ENCODE data around the gene CD19. TPM values are rescaled to one million over a fixed set of nuclear protein-coding genes. Genes with fewer than 3 reads are reported as not detected.

Gene CD19
- total RNA-seq, 1 donor from 2014 or later: not detected

DNA sequence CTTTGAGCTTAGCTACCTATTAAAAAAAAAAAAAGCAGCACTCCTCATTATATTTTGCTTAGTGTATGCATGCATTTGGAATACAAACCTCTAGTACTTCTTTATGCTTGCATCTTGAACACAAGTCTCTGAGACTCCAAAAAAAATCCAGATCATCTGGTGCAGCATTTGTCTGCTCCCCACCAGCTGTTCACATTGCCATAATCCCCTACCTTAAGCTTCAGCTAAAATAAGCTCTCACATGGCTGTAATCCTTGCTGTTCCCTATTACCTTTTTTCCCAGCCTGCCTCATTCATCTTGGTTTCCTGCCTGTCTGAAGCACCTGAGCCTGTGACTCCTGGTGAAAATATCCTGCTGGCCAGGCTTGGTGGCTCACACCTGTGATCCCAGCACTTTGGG is 11.5 kb downstream of the CD19 start:
- Mint-ChIP-seq H3K27ac (ENCODE audit: unreplicated experiment) (no peak overlapping the region), H3K9me3 (ENCODE audit: unreplicated experiment) (no peaks in the 10 kb centered on the region), H3K4me3 (ENCODE audit: unreplicated experiment) (no peak overlapping the region), H3K36me3 (ENCODE audit: unreplicated experiment) (no peaks in the 10 kb centered on the region), H3K4me1 (ENCODE audit: unreplicated experiment) (peaks cover 9% of the 10 kb centered on the region), H3K27me3 (ENCODE audit: unreplicated experiment) (no peaks in the 10 kb centered on the region)
- DNase-seq (ENCODE audit: extremely low spot score, unreplicated experiment): no peak
- TF ChIP-seq, protein P1, sequence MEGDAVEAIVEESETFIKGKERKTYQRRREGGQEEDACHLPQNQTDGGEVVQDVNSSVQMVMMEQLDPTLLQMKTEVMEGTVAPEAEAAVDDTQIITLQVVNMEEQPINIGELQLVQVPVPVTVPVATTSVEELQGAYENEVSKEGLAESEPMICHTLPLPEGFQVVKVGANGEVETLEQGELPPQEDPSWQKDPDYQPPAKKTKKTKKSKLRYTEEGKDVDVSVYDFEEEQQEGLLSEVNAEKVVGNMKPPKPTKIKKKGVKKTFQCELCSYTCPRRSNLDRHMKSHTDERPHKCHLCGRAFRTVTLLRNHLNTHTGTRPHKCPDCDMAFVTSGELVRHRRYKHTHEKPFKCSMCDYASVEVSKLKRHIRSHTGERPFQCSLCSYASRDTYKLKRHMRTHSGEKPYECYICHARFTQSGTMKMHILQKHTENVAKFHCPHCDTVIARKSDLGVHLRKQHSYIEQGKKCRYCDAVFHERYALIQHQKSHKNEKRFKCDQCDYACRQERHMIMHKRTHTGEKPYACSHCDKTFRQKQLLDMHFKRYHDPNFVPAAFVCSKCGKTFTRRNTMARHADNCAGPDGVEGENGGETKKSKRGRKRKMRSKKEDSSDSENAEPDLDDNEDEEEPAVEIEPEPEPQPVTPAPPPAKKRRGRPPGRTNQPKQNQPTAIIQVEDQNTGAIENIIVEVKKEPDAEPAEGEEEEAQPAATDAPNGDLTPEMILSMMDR (IDR thresholded peaks at IDR 0.05): no peak

DNA sequence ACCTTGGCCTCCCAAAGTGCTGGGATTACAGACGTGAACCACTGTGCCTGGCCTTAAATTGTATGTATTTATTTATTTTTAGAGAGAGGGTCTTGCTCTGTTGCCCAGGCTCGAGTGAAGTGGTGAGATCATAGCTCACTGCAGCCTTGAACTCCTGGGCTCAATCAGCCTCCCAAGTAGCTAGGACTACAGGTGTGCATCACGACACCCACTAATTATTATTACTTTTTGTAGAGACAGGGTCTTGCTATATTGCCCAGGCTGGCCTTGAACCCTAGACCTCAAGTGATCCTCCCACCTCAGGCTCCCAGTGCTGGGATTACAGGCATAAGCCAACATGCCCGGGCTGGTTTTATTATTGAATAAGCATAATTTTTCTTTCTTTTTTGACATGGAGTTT is 14.9 kb downstream of the CD19 start:
- no peak for DNase-seq (ENCODE audit: extremely low spot score, unreplicated experiment)
- no peak overlapping the region for H3K27ac Mint-ChIP-seq (ENCODE audit: unreplicated experiment)
- no peaks in the 10 kb centered on the region for H3K36me3 Mint-ChIP-seq (ENCODE audit: unreplicated experiment)
- no peaks in the 10 kb centered on the region for H3K9me3 Mint-ChIP-seq (ENCODE audit: unreplicated experiment)
- H3K4me3 Mint-ChIP-seq (ENCODE audit: unreplicated experiment): no peak overlapping the region
- peaks cover 16% of the 10 kb centered on the region for H3K4me1 Mint-ChIP-seq (ENCODE audit: unreplicated experiment)
- H3K27me3 Mint-ChIP-seq (ENCODE audit: unreplicated experiment): no peaks in the 10 kb centered on the region
- TF ChIP-seq, protein P1 (IDR thresholded peaks at IDR 0.05): no peak

DNA sequence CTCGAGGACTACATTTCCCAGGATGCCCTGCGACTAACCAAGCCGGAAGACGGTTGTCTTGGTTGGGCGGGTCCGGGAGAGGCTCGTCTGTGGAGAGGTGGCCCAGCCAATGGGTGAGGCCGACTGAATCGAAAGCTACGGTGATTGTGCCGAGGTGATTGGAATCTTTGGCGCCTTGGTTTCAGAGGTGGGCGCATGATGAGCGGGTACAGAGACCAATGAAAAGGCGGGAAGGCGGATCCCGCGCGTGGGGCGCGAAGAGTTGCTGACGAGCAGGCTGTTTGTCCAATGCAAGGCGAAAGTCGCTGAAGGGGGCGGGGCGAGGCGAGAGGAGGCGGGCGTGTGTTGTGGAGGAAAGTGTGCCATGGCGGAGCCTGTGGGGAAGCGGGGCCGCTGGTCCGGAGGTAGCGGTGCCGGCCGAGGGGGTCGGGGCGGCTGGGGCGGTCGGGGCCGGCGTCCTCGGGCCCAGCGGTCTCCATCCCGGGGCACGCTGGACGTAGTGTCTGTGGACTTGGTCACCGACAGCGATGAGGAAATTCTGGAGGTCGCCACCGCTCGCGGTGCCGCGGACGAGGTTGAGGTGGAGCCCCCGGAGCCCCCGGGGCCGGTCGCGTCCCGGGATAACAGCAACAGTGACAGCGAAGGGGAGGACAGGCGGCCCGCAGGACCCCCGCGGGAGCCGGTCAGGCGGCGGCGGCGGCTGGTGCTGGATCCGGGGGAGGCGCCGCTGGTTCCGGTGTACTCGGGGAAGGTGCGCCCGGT is 19.1 kb downstream of the CD19 start, which contains the start of gene NFATC2IP:
Gene NFATC2IP (plus strand): TSS at position 290 of the 762 bp plus-strand sequence. CDS start 75 bp downstream, at position 365.
- peak; percentile 100 for DNase-seq (ENCODE audit: extremely low spot score, unreplicated experiment)
- H3K36me3 Mint-ChIP-seq (ENCODE audit: unreplicated experiment): peaks cover 3% of the 10 kb centered on the region
- peak within 1 kb of the TSS; percentile 92 for H3K4me3 Mint-ChIP-seq (ENCODE audit: unreplicated experiment)
- peak within 1 kb of the TSS; percentile 88 for H3K27ac Mint-ChIP-seq (ENCODE audit: unreplicated experiment)
- H3K27me3 Mint-ChIP-seq (ENCODE audit: unreplicated experiment): no peaks in the 10 kb centered on the region
- no peaks in the 10 kb centered on the region for H3K9me3 Mint-ChIP-seq (ENCODE audit: unreplicated experiment)
- TF ChIP-seq, protein P1 (IDR thresholded peaks at IDR 0.05): no peak
- peaks cover 16% of the 10 kb centered on the region for H3K4me1 Mint-ChIP-seq (ENCODE audit: unreplicated experiment)

DNA sequence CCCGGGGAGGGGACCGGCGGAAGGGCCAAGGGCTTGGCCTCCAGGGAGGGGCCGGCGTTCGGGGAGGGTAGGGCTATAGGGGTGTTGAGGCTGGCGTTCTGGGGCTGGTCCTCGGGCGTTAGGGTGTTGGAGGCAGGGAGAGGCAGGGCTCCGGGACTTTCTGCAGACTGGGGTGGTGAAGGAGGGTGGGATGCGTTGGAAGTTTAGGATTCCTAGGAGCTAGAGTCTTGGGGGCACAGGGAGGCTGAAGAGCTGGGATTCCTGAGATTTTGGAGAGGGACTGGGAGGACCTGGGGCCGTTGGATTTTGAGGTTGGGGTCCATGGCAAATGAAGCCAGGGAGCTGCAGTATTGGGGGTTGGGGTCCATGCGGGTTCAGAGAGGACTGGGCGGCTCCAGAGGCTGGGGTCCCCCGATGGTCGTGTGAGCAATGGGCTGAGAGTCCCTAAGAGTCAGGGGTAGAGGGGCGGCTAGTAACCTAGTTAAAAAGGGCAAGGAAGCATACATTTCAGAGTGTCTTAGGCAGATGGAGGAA is 19.7 kb downstream of the CD19 start:
- DNase-seq (ENCODE audit: extremely low spot score, unreplicated experiment): no peak
- H3K36me3 Mint-ChIP-seq (ENCODE audit: unreplicated experiment): peaks cover 6% of the 10 kb centered on the region
- peak overlapping the region; percentile 60 for H3K27ac Mint-ChIP-seq (ENCODE audit: unreplicated experiment)

DNA sequence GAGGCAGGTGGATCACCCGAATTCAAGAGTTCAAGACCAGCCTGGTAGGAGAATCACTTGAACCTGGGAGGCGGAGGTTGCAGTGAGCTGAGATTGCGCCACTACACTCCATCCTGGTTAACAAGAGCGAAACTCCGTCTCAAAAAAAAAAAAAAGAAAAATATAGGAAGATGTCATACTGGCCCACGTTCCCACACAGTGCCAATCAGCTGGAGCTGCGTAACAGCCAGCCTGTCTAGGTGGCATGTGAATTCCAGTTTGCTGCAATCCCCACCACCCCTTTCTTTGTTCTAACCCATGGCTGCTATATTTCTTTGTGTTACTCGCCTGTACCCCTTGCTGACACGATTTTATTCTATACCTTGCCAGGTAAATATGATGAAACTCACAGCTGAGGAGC is 26.4 kb downstream of the CD19 start:
- no peak for DNase-seq (ENCODE audit: extremely low spot score, unreplicated experiment)

More for the DNA sequence above, 19.7 kb downstream of the CD19 start:
- Mint-ChIP-seq H3K9me3 (ENCODE audit: unreplicated experiment) (no peaks in the 10 kb centered on the region), H3K27me3 (ENCODE audit: unreplicated experiment) (no peaks in the 10 kb centered on the region), H3K4me3 (ENCODE audit: unreplicated experiment) (peak overlapping the region; percentile 92), H3K4me1 (ENCODE audit: unreplicated experiment) (peaks cover 15% of the 10 kb centered on the region)
- TF ChIP-seq, protein P1 (IDR thresholded peaks at IDR 0.05): no peak

More for the DNA sequence above, 26.4 kb downstream of the CD19 start:
- TF ChIP-seq, protein P1 (IDR thresholded peaks at IDR 0.05): no peak
- Mint-ChIP-seq H3K27ac (ENCODE audit: unreplicated experiment) (no peak overlapping the region), H3K27me3 (ENCODE audit: unreplicated experiment) (no peaks in the 10 kb centered on the region), H3K4me3 (ENCODE audit: unreplicated experiment) (no peak overlapping the region), H3K36me3 (ENCODE audit: unreplicated experiment) (peaks cover 22% of the 10 kb centered on the region), H3K4me1 (ENCODE audit: unreplicated experiment) (no peaks in the 10 kb centered on the region), H3K9me3 (ENCODE audit: unreplicated experiment) (no peaks in the 10 kb centered on the region)
